Body of pancreas (tissue), 4 donors: Measurements from ENCODE around the gene ABCB9.

ENCODE experiments used
- POLR2A ChIP-seq, 3 donors: fragments of 450-650 bp; IDR thresholded peaks; one replicate each; pipeline ENCODE4 v1.6.1; 2016; ENCODE audit warnings: antibody characterized with exemption in 3 of 3, mild to moderate bottlenecking in 2 of 3
- TF ChIP-seq, protein P1 (sequence below), 7 experiments: fragments of 450-650 bp in 4 of 7; fragments of 200-600 bp in 3 of 7; sonication (generic) in 3 of 7; IDR thresholded peaks; one replicate each; pipeline ENCODE4 v1.5.1; 2016 to 2019; ENCODE audit warnings: antibody characterized with exemption in 7 of 7

DNA sequence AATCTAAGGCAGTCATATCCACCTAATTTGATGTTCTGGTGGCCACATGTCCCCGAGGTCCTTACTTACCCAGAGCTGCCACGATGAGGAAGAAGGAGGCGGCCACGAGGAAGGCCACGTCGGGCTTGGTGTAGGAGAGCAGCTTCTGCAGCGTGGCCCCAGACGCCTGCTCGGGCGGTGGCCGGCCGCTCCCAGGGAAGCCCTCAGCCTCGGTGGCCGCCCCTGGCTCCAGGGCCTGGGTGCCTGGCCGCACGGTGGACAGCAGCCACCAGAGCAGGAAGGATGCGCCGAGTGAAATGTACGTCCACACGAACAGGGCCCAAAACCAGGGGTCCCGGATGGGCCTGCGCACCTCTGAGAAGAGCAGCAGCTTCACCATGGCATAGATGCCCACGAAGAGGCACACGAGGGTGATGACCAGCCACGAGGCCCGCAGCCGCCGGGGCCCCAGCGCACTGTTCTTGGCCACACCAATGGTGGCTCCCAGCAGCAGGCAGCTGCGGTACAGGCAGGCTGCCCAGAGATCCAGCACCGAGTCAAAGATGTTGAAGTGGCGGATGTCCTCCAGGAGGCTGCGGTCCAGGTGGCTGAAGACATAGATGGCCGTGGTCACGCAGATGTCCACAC lies 6.6 kb downstream of the ABCB9 start:
- TF ChIP-seq, protein P1, sequence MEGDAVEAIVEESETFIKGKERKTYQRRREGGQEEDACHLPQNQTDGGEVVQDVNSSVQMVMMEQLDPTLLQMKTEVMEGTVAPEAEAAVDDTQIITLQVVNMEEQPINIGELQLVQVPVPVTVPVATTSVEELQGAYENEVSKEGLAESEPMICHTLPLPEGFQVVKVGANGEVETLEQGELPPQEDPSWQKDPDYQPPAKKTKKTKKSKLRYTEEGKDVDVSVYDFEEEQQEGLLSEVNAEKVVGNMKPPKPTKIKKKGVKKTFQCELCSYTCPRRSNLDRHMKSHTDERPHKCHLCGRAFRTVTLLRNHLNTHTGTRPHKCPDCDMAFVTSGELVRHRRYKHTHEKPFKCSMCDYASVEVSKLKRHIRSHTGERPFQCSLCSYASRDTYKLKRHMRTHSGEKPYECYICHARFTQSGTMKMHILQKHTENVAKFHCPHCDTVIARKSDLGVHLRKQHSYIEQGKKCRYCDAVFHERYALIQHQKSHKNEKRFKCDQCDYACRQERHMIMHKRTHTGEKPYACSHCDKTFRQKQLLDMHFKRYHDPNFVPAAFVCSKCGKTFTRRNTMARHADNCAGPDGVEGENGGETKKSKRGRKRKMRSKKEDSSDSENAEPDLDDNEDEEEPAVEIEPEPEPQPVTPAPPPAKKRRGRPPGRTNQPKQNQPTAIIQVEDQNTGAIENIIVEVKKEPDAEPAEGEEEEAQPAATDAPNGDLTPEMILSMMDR (IDR thresholded peaks at IDR 0.05) = no peak
- TF ChIP-seq POLR2A (IDR thresholded peaks at IDR 0.05) = no peak
